A549 (cell line): ENCODE data around the gene KRTAP4-3. TPM values are rescaled to one million over a fixed set of nuclear protein-coding genes. Genes with fewer than 3 reads are reported as not detected.
"Not testable (repeated sequence)": the region's sequence is repeated elsewhere in the genome, so short reads cannot be mapped to it uniquely, and the experiment has no call there.

Experiments
- ATAC-seq, 2 experiments: fragments of 200-7000 bp in 1 of 2; fragments of >200 bp in 1 of 2; cut with Nextera tagmentation in 1 of 2; cut with Tn5 transposase in 1 of 2; 3 replicates each; pipeline versions ENCODE4 v1.8.0 to v1.9.1; 2018 to 2020; ENCODE audit warnings: mild to moderate bottlenecking in 1 of 2, moderate library complexity in 1 of 2
- CTCF ChIA-PET: fragments of 300-600 bp; sonication (Branson Sonifier 250); formaldehyde crosslinking; extraction: SDS; loops from one replicate; lab custom pipeline; 2021; ENCODE audit warnings: antibody characterized with exemption, inconsistent platforms; lab: Yijun Ruan, JAX
- POLR2A ChIA-PET: fragments of 350-600 bp; formaldehyde crosslinking; extraction: SDS; loops from one replicate; lab custom pipeline; 2021; ENCODE audit warnings: antibody characterized with exemption, inconsistent platforms; lab: Yijun Ruan, JAX
- DNase-seq, 2 experiments: peaks; one replicate each; pipeline versions ENCODE4 v3.0.0 to v3.0.0-alpha.2; 2011 to 2016; ENCODE audit warnings: low read depth in 1 of 2, low spot score in 1 of 2
- FAIRE-seq: peaks from 2 replicates; lab custom pipeline; 2011; peaks lifted over from hg19 to GRCh38; lab: Jason Lieb, UNC
- H3K27ac ChIP-seq, 2 experiments: fragments of >200 bp; sonication (Bioruptor Twin); formaldehyde crosslinking; 3 replicates each; pipeline ENCODE4 v1.5.1; 2016 to 2017
- H3K4me1 ChIP-seq: fragments of >200 bp; sonication (Bioruptor Twin); formaldehyde crosslinking; 3 replicates; pipeline ENCODE4 v1.6.1; 2016
- H3K4me2 ChIP-seq: fragments of >200 bp; sonication (Bioruptor Twin); formaldehyde crosslinking; 3 replicates; pipeline ENCODE4 v1.6.1; 2016
- H3K4me3 ChIP-seq: fragments of >200 bp; sonication (Bioruptor Twin); formaldehyde crosslinking; 3 replicates; pipeline ENCODE4 v1.5.1; 2016
- H3K9me3 ChIP-seq: fragments of >200 bp; sonication (Bioruptor Twin); formaldehyde crosslinking; 3 replicates; pipeline ENCODE4 v1.6.1; 2016
- BHLHE40 ChIP-seq: IDR thresholded peaks from 2 replicates; pipeline ENCODE4 v1.6.1; 2012; ENCODE audit warnings: low read depth, low read length, inconsistent platforms
- CBX2 ChIP-seq: fragments of 200-600 bp; sonication (generic); IDR thresholded peaks from 2 replicates; pipeline ENCODE4 v1.6.1; 2016; ENCODE audit warnings: low read depth, mild to moderate bottlenecking, borderline replicate concordance
- CHD4 ChIP-seq: fragments of 200-600 bp; sonication (generic); IDR thresholded peaks from 2 replicates; pipeline ENCODE4 v1.6.1; 2016; ENCODE audit warnings: antibody characterized with exemption, mild to moderate bottlenecking, borderline replicate concordance
- EP300 ChIP-seq, 2 experiments: fragments of >200 bp; sonication (Bioruptor Twin); formaldehyde crosslinking; IDR thresholded peaks; 2 replicates in 1 of 2; 3 replicates in 1 of 2; pipeline ENCODE4 v1.6.1; 2016 to 2017
- HDAC2 ChIP-seq: fragments of 200-600 bp; sonication (generic); IDR thresholded peaks from 2 replicates; pipeline ENCODE4 v1.6.1; 2016
- HEYL ChIP-seq: fragments of 250-450 bp; sonication (Bioruptor Pico); IDR thresholded peaks from 2 replicates; pipeline ENCODE4 v1.8.0; 2021; ENCODE audit warnings: mild to moderate bottlenecking, moderate library complexity
- HOXA7 ChIP-seq: fragments of 250-450 bp; sonication (Bioruptor Pico); IDR thresholded peaks from 2 replicates; pipeline ENCODE4 v1.5.0; 2020; ENCODE audit warnings: mild to moderate bottlenecking, moderate library complexity
- JUN ChIP-seq, 2 experiments: fragments of >200 bp; sonication (Bioruptor Twin); formaldehyde crosslinking; IDR thresholded peaks; 2 replicates in 1 of 2; 3 replicates in 1 of 2; pipeline ENCODE4 v1.6.1; 2016 to 2017
- JUNB ChIP-seq: fragments of >200 bp; sonication (Bioruptor Twin); formaldehyde crosslinking; IDR thresholded peaks from 2 replicates; pipeline ENCODE4 v1.6.1; 2016
- MAFK ChIP-seq: fragments of 450-650 bp; IDR thresholded peaks from 2 replicates; pipeline ENCODE4 v1.6.1; 2014; ENCODE audit not compliant: partially characterized antibody
- MAZ ChIP-seq: fragments of 150-350 bp; IDR thresholded peaks from 2 replicates; pipeline ENCODE4 v1.6.1; 2014; ENCODE audit warnings: antibody characterized with exemption, low read depth, low read length, borderline replicate concordance
- NR3C1 ChIP-seq: fragments of >200 bp; sonication (Bioruptor Twin); formaldehyde crosslinking; IDR thresholded peaks from 3 replicates; pipeline ENCODE4 v1.6.1; 2017
- POLR2AphosphoS2 ChIP-seq: conservative IDR thresholded peaks from 2 replicates; pipeline ENCODE4 v1.6.1; 2012; ENCODE audit warnings: low read length, improper control_type of control experiment, inconsistent platforms
- RAD21 ChIP-seq, 2 experiments: fragments of >200 bp in 1 of 2; sonication (Bioruptor Twin) in 1 of 2; formaldehyde crosslinking in 1 of 2; IDR thresholded peaks in 1 of 2; conservative IDR thresholded peaks in 1 of 2; 2 replicates in 1 of 2; 3 replicates in 1 of 2; pipeline ENCODE4 v1.6.1; 2012 to 2018; ENCODE audit warnings: inconsistent platforms in 1 of 2
- SMC3 ChIP-seq: fragments of >200 bp; sonication (Bioruptor Twin); formaldehyde crosslinking; IDR thresholded peaks from 3 replicates; pipeline ENCODE4 v1.6.1; 2018; ENCODE audit warnings: inconsistent platforms
- WGBS: methylation state at CpG from one replicate; pipeline ENCODE4 v1.1.6; 2017; ENCODE audit errors: missing lambda C conversion rate; 5-methylcytosine and 5-hydroxymethylcytosine counted together
- polyA plus RNA-seq, 4 experiments: library from polyadenylated mRNA; depleted of rRNA in 3 of 4; stranded (reverse); fragments of >200 nt; fragmentation: RNase III in 1 of 4; extraction: RNeasy Plus Mini Kit Qiagen cat#74134 plus additional on column Dnase treatment in 1 of 4; gene quantifications; 2 replicates in 3 of 4; 3 replicates in 1 of 4; pipeline ENCODE4 v1.2.3, GENCODE V29; 2011 to 2017
- TF ChIP-seq, protein P1 (sequence below): IDR thresholded peaks from 2 replicates; pipeline ENCODE4 v1.6.1; 2012
- TF ChIP-seq, protein P2 (sequence below): IDR thresholded peaks from 2 replicates; pipeline ENCODE4 v1.6.1; 2012; ENCODE audit warnings: low read depth, borderline replicate concordance
- TF ChIP-seq, protein P3 (sequence below): IDR thresholded peaks from 2 replicates; pipeline ENCODE4 v1.6.1; 2012
- TF ChIP-seq, protein P4 (sequence below): fragments of >200 bp; sonication (Bioruptor Twin); formaldehyde crosslinking; IDR thresholded peaks from 2 replicates; pipeline ENCODE4 v1.6.1; 2016
- TF ChIP-seq, protein P5 (sequence below): fragments of >200 bp; sonication (Bioruptor Twin); formaldehyde crosslinking; IDR thresholded peaks from 3 replicates; pipeline ENCODE4 v1.6.1; 2016
- TF ChIP-seq, protein P6 (sequence below): fragments of >200 bp; sonication (Bioruptor Twin); formaldehyde crosslinking; IDR thresholded peaks from 3 replicates; pipeline ENCODE4 v1.5.1; 2016

Gene KRTAP4-3
- polyA plus RNA-seq, 2 of the 4 experiments (the other 2 are of a cell fraction), result not detected

DNA sequence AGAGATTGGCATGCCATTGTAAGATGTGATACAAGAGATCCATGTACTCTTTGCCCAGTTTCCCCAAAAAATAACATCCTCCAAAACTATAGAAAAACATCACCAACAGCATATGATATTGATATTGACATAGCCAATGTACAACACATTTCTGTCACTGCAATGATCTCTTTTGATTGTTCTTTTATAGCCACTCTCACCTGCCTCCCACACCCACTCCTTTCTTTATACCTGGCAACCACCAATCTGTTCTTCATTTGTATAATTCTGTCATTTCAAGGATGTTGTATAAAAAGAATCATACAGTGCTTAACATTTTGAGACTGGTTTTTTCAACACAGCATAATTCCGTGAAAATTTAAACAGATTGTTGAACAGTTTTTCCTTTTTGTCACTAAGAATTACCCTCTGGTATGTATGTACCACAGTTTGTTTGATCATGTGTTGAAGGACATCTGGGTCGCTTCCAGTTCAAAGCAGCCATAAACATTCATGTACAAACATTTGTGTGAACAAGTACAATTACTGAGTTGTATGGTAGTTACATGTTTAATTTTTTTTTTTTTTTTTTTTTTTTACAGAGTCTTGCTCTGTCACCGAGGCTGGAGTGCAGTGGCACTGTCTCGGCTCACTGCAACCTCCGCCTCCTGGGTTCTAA is 31.5 kb upstream of the KRTAP4-3 start:
- DNase-seq, result no peak
- H3K4me3 ChIP-seq, result no peak overlapping the region
- H3K9me3 ChIP-seq, result 0 out of 3 replicates have a peak, but pooled peaks cover 2% of the 10 kb centered on the region
- no peak overlapping the region for H3K4me2 ChIP-seq
- no peak overlapping the region for H3K27ac ChIP-seq
- no peak for ATAC-seq
- ChIA-PET POLR2A (no interaction called here), CTCF (no interaction called here)
- TF ChIP-seq HOXA7, result no peak
- no peak for TF ChIP-seq SMC3
- TF ChIP-seq POLR2AphosphoS2, result no peak
- no peak for TF ChIP-seq JUNB
- TF ChIP-seq, protein P1, sequence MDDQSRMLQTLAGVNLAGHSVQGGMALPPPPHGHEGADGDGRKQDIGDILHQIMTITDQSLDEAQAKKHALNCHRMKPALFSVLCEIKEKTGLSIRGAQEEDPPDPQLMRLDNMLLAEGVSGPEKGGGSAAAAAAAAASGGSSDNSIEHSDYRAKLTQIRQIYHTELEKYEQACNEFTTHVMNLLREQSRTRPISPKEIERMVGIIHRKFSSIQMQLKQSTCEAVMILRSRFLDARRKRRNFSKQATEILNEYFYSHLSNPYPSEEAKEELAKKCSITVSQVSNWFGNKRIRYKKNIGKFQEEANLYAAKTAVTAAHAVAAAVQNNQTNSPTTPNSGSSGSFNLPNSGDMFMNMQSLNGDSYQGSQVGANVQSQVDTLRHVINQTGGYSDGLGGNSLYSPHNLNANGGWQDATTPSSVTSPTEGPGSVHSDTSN, result no peak
- TF ChIP-seq, protein P2, sequence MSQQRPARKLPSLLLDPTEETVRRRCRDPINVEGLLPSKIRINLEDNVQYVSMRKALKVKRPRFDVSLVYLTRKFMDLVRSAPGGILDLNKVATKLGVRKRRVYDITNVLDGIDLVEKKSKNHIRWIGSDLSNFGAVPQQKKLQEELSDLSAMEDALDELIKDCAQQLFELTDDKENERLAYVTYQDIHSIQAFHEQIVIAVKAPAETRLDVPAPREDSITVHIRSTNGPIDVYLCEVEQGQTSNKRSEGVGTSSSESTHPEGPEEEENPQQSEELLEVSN, result no peak
- TF ChIP-seq, protein P3, sequence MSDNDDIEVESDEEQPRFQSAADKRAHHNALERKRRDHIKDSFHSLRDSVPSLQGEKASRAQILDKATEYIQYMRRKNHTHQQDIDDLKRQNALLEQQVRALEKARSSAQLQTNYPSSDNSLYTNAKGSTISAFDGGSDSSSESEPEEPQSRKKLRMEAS, result no peak
- TF ChIP-seq CHD4, result no peak
- TF ChIP-seq, protein P4, sequence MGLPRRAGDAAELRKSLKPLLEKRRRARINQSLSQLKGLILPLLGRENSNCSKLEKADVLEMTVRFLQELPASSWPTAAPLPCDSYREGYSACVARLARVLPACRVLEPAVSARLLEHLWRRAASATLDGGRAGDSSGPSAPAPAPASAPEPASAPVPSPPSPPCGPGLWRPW, result no peak
- TF ChIP-seq, protein P5, sequence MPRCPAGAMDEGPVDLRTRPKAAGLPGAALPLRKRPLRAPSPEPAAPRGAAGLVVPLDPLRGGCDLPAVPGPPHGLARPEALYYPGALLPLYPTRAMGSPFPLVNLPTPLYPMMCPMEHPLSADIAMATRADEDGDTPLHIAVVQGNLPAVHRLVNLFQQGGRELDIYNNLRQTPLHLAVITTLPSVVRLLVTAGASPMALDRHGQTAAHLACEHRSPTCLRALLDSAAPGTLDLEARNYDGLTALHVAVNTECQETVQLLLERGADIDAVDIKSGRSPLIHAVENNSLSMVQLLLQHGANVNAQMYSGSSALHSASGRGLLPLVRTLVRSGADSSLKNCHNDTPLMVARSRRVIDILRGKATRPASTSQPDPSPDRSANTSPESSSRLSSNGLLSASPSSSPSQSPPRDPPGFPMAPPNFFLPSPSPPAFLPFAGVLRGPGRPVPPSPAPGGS, result no peak
- FAIRE-seq, result peak; percentile 65
- 66% methylated on average over 5 of the region's 5 CpGs for WGBS
- no peaks in the 10 kb centered on the region for H3K4me1 ChIP-seq

DNA sequence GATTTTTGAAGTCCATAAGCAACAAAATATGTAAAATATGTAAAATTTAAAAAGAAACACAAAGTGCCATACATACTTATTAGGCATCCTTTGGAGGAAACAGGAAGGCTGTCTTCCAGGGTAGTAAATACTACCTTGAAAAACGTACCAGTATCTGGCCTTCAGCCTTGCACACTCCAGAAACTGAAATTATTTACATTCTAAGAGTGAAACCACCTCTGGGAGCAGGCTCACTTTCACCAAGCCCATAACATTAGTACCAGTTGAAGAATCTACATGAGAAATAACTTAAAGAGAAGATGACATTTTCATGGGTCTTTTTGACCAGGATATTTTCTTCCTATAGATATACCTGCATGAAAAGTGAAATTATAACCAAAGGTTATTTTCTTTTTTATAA is 28.0 kb upstream of the KRTAP4-3 start:
- H3K9me3 ChIP-seq, result 0 out of 3 replicates have a peak, but pooled peaks cover 2% of the 10 kb centered on the region
- no peak overlapping the region for H3K27ac ChIP-seq
- TF ChIP-seq HOXA7, result no peak
- TF ChIP-seq JUN (IDR thresholded peaks at IDR 0.05), result no peak
- TF ChIP-seq MAFK, result no peak
- TF ChIP-seq BHLHE40, result no peak
- TF ChIP-seq, protein P4, result no peak
- TF ChIP-seq CBX2, result no peak
- no peak for TF ChIP-seq NR3C1
- TF ChIP-seq, protein P3, result no peak
- WGBS, result 19% methylated on average over 1 of the region's 1 CpG
- H3K4me3 ChIP-seq, result no peak overlapping the region
- CTCF ChIA-PET, result no interaction called here
- H3K4me1 ChIP-seq, result no peaks in the 10 kb centered on the region
- POLR2A ChIA-PET, result no interaction called here
- FAIRE-seq (no peak), DNase-seq (no peak), ATAC-seq (no peak)
- H3K4me2 ChIP-seq, result no peak overlapping the region

DNA sequence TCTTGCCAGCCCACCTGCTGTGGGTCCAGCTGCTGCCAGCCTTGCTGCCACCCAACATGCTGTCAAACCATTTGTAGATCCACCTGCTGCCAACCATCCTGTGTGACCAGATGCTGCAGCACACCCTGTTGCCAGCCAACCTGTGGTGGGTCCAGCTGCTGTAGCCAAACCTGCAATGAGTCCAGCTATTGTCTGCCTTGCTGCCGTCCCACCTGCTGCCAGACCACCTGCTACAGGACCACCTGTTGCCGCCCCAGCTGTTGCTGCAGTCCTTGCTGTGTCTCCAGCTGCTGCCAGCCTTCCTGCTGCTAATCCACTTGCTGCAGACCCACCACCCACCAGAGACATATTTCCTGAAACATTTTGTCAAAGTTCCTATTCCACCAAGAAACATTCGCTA is 22.3 kb upstream of the KRTAP4-3 start:
- Histone ChIP-seq H3K4me3 (no peak overlapping the region), H3K4me2 (no peak overlapping the region), H3K9me3 (no peaks in the 10 kb centered on the region), H3K4me1 (no peaks in the 10 kb centered on the region), H3K27ac (no peak overlapping the region)
- ATAC-seq, result no peak; a peak in 1 of 6 replicates
- TF ChIP-seq MAZ, result no peak
- no peak for TF ChIP-seq RAD21 (conservative IDR thresholded peaks at IDR 0.05 in 1 of 2, IDR thresholded peaks at IDR 0.05 in 1 of 2)
- no peak for TF ChIP-seq HDAC2
- TF ChIP-seq, protein P6, sequence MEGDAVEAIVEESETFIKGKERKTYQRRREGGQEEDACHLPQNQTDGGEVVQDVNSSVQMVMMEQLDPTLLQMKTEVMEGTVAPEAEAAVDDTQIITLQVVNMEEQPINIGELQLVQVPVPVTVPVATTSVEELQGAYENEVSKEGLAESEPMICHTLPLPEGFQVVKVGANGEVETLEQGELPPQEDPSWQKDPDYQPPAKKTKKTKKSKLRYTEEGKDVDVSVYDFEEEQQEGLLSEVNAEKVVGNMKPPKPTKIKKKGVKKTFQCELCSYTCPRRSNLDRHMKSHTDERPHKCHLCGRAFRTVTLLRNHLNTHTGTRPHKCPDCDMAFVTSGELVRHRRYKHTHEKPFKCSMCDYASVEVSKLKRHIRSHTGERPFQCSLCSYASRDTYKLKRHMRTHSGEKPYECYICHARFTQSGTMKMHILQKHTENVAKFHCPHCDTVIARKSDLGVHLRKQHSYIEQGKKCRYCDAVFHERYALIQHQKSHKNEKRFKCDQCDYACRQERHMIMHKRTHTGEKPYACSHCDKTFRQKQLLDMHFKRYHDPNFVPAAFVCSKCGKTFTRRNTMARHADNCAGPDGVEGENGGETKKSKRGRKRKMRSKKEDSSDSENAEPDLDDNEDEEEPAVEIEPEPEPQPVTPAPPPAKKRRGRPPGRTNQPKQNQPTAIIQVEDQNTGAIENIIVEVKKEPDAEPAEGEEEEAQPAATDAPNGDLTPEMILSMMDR, result no peak
- TF ChIP-seq, protein P4, result no peak
- TF ChIP-seq HEYL (CRISPR knock-in tag), result no peak
- no peak for TF ChIP-seq EP300 (IDR thresholded peaks at IDR 0.05)
- DNase-seq, result no peak
- ChIA-PET CTCF (no interaction called here), POLR2A (no interaction called here)
- WGBS, result 77% methylated on average over 2 of the region's 3 CpGs
- FAIRE-seq, result no peak

DNA sequence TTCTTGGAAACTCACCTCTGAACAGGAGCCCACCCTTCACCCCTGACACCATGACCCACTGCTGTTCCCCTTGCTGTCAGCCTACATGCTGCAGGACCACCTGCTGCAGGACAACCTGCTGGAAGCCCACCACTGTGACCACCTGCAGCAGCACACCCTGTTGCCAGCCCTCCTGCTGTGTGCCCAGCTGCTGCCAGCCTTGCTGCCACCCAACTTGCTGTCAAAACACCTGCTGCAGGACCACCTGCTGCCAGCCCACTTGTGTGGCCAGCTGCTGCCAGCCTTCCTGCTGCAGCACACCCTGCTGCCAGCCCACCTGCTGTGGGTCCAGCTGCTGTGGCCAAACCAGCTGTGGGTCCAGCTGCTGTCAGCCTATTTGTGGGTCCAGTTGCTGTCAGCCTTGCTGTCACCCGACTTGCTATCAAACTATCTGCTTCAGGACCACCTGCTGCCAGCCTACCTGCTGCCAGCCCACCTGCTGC is 21.9 kb upstream of the KRTAP4-3 start, which contains the start of gene KRTAP9-1:
KRTAP9-1 (plus strand) TSS at position 51 of the 482 bp plus-strand sequence; CDS start at position 51, 0 bp downstream.
- H3K4me1 ChIP-seq, POLR2A ChIA-PET, H3K9me3 ChIP-seq, FAIRE-seq, DNase-seq, H3K4me3 ChIP-seq, ATAC-seq, CTCF ChIA-PET, H3K27ac ChIP-seq, H3K4me2 ChIP-seq: not testable (repeated sequence)
- whole genome bisulfite sequencing, result 33% methylated on average over 1 of the region's 1 CpG
